Gastrocnemius medialis (tissue), 4 donors: ENCODE data around the gene TMX4. TPM values are rescaled to one million over a fixed set of nuclear protein-coding genes. Genes with fewer than 3 reads are reported as not detected.

ENCODE experiments used
- ATAC-seq, 2 donors: fragments of 150-250 bp; one replicate each; pipeline ENCODE4 v1.9.1; 2016
- DNase-seq, 2 donors: peaks; one replicate each; pipeline ENCODE4 v3.0.0-alpha.2; 2019
- H3K27ac ChIP-seq, 4 donors: fragments of 200-600 bp; sonication (generic); 1 replicate in 1 of 4; 2 replicates in 3 of 4; pipeline ENCODE4 v1.5.1; 2016 to 2018; ENCODE audit warnings: mild to moderate bottlenecking in 2 of 4, moderate library complexity in 1 of 4
- H3K27me3 ChIP-seq, 3 donors: fragments of 200-600 bp; sonication (generic) in 2 of 3; 1 replicate in 1 of 3; 2 replicates in 2 of 3; pipeline versions ENCODE4 v1.5.1 to v1.6.0; 2016 to 2019; ENCODE audit warnings: mild to moderate bottlenecking in 1 of 3, moderate library complexity in 1 of 3
- H3K36me3 ChIP-seq, 2 donors: fragments of 200-600 bp; sonication (generic) in 1 of 2; one replicate each; pipeline ENCODE4 v1.5.1; 2017 to 2018
- H3K4me1 ChIP-seq, 2 donors: fragments of 200-600 bp; sonication (generic) in 1 of 2; one replicate each; pipeline ENCODE4 v1.5.1; 2016 to 2017; ENCODE audit warnings: mild to moderate bottlenecking in 2 of 2
- H3K4me3 ChIP-seq, 4 donors: fragments of 200-600 bp; sonication (generic) in 3 of 4; 1 replicate in 1 of 4; 2 replicates in 3 of 4; pipeline ENCODE4 v1.5.1; 2016 to 2019; ENCODE audit warnings: mild to moderate bottlenecking in 2 of 4
- H3K9me3 ChIP-seq, 3 donors: fragments of 200-600 bp; sonication (generic) in 2 of 3; 1 replicate in 1 of 3; 2 replicates in 2 of 3; pipeline ENCODE4 v1.5.1; 2016 to 2019
- POLR2A ChIP-seq, 2 donors: fragments of 450-650 bp; IDR thresholded peaks; one replicate each; pipeline ENCODE4 v1.6.1; 2017; ENCODE audit warnings: antibody characterized with exemption in 2 of 2, mild to moderate bottlenecking in 2 of 2, moderate library complexity in 2 of 2
- in situ Hi-C, 4 donors: fragments of 200-750 bp; cut with MboI; loops; one replicate each; pipeline versions ENCODE4 v1.15.0 to v1.8.0; 2017; ENCODE audit warnings: low sequenced_read_pairs in 4 of 4
- intact Hi-C: fragments of 100-400 bp; cut with DNase I; formaldehyde crosslinking; loops from one replicate; pipeline ENCODE4 v1.15.1; 2023; ENCODE audit warnings: low total_unique reads
- total RNA-seq, 4 donors: library from RNA; depleted of rRNA; stranded (reverse); fragments of >200 nt; gene quantifications; one replicate each; pipeline versions ENCODE4 v1.1.0 to v1.2.3, GENCODE V29; 2016
- TF ChIP-seq, protein P1 (sequence below), 5 experiments: fragments of 450-650 bp in 3 of 5; fragments of 200-600 bp in 2 of 5; sonication (generic) in 2 of 5; IDR thresholded peaks in 4 of 5; conservative IDR thresholded peaks in 1 of 5; 1 replicate in 4 of 5; 2 replicates in 1 of 5; pipeline ENCODE4 v1.5.1; 2016 to 2019; ENCODE audit warnings: antibody characterized with exemption in 5 of 5, mild to moderate bottlenecking in 3 of 5, moderate library complexity in 3 of 5

TMX4 gene
- total RNA-seq, 4 donors from 2014 or later, result 43.6 to 65.3 (median 55.0) TPM

- no peaks in the 10 kb centered on the region for H3K9me3 ChIP-seq
- ATAC-seq (no peak), DNase-seq (no peak)
- no peaks in the 10 kb centered on the region for H3K4me1 ChIP-seq
- peaks cover 0 to 67% of the 10 kb centered on the region in 2 donors for H3K36me3 ChIP-seq
- in situ Hi-C loops, result no loop called here
- H3K27me3 ChIP-seq, result no peaks in the 10 kb centered on the region
- TF ChIP-seq POLR2A (IDR thresholded peaks at IDR 0.05), result no peak
- TF ChIP-seq, protein P1, sequence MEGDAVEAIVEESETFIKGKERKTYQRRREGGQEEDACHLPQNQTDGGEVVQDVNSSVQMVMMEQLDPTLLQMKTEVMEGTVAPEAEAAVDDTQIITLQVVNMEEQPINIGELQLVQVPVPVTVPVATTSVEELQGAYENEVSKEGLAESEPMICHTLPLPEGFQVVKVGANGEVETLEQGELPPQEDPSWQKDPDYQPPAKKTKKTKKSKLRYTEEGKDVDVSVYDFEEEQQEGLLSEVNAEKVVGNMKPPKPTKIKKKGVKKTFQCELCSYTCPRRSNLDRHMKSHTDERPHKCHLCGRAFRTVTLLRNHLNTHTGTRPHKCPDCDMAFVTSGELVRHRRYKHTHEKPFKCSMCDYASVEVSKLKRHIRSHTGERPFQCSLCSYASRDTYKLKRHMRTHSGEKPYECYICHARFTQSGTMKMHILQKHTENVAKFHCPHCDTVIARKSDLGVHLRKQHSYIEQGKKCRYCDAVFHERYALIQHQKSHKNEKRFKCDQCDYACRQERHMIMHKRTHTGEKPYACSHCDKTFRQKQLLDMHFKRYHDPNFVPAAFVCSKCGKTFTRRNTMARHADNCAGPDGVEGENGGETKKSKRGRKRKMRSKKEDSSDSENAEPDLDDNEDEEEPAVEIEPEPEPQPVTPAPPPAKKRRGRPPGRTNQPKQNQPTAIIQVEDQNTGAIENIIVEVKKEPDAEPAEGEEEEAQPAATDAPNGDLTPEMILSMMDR (IDR thresholded peaks at IDR 0.05 in 4 of 5, conservative IDR thresholded peaks at IDR 0.05 in 1 of 5), result no peak
- no peak overlapping the region for H3K4me3 ChIP-seq
- no peak overlapping the region for H3K27ac ChIP-seq
- intact Hi-C loops, result no loop called here
Observed at GRCh38 chr20:7993703-7994102, 25.9 kb downstream of the TMX4 start.

- TF ChIP-seq, protein P1 (IDR thresholded peaks at IDR 0.05 in 4 of 5, conservative IDR thresholded peaks at IDR 0.05 in 1 of 5), result no peak
- no peak for TF ChIP-seq POLR2A (IDR thresholded peaks at IDR 0.05)
- no peak for ATAC-seq
- in situ Hi-C loops, result no loop called here
- DNase-seq, result no peak
- intact Hi-C loops, result no loop called here
- H3K27me3 ChIP-seq, result no peaks in the 10 kb centered on the region
- H3K9me3 ChIP-seq, result no peaks in the 10 kb centered on the region
- no peak overlapping the region for H3K27ac ChIP-seq
- H3K4me3 ChIP-seq, result no peak overlapping the region
- no peaks in the 10 kb centered on the region for H3K4me1 ChIP-seq
- H3K36me3 ChIP-seq, result peaks cover 0 to 63% of the 10 kb centered on the region in 2 donors
Observed at GRCh38 chr20:7993238-7993637, 26.3 kb downstream of the TMX4 start.

- Histone ChIP-seq H3K36me3 (peaks cover 3 to 37% of the 10 kb centered on the region in 2 donors), H3K9me3 (no peaks in the 10 kb centered on the region), H3K4me3 (no peak overlapping the region), H3K4me1 (no peaks in the 10 kb centered on the region), H3K27ac (no peak overlapping the region), H3K27me3 (no peaks in the 10 kb centered on the region)
- in situ Hi-C loops, result no loop called here
- ATAC-seq (no peak), DNase-seq (no peak)
- intact Hi-C loops, result no loop called here
- TF ChIP-seq POLR2A (IDR thresholded peaks at IDR 0.05), result no peak
- TF ChIP-seq, protein P1 (IDR thresholded peaks at IDR 0.05 in 4 of 5, conservative IDR thresholded peaks at IDR 0.05 in 1 of 5), result no peak
Observed at GRCh38 chr20:7990385-7990784, 29.2 kb downstream of the TMX4 start.

- TF ChIP-seq POLR2A (IDR thresholded peaks at IDR 0.05), result no peak
- TF ChIP-seq, protein P1 (IDR thresholded peaks at IDR 0.05 in 4 of 5, conservative IDR thresholded peaks at IDR 0.05 in 1 of 5), result no peak
- DNase-seq (no peak), ATAC-seq (no peak)
- in situ Hi-C loops (no loop called here), intact Hi-C loops (no loop called here)
- no peak overlapping the region for H3K27ac ChIP-seq
- H3K9me3 ChIP-seq, result no peaks in the 10 kb centered on the region
- peaks cover 3 to 27% of the 10 kb centered on the region in 2 donors for H3K36me3 ChIP-seq
- no peaks in the 10 kb centered on the region for H3K27me3 ChIP-seq
- H3K4me1 ChIP-seq, result no peaks in the 10 kb centered on the region
- no peak overlapping the region for H3K4me3 ChIP-seq
Observed at GRCh38 chr20:7989379-7989778, 30.2 kb downstream of the TMX4 start.

- ATAC-seq, result no peak
- TF ChIP-seq POLR2A (IDR thresholded peaks at IDR 0.05), result no peak
- TF ChIP-seq, protein P1 (IDR thresholded peaks at IDR 0.05 in 4 of 5, conservative IDR thresholded peaks at IDR 0.05 in 1 of 5), result no peak
- no peaks in the 10 kb centered on the region for H3K27me3 ChIP-seq
- intact Hi-C loops (no loop called here), in situ Hi-C loops (no loop called here)
- H3K4me3 ChIP-seq, result no peak overlapping the region
- H3K4me1 ChIP-seq, result no peaks in the 10 kb centered on the region
- H3K27ac ChIP-seq, result no peak overlapping the region
- H3K9me3 ChIP-seq, result no peaks in the 10 kb centered on the region
- no peak for DNase-seq
- H3K36me3 ChIP-seq, result peaks cover 3 to 31% of the 10 kb centered on the region in 2 donors
Observed at GRCh38 chr20:7985916-7986315, 33.6 kb downstream of the TMX4 start.
